ENCODE data around the gene SYCN.
A peak's percentile ranks its signal among the peaks of the same experiment; 100 is the strongest.
"Not testable (repeated sequence)": the region's sequence is repeated elsewhere in the genome, so short reads cannot be mapped to it uniquely, and the experiment has no call there.

The SYCN gene

GRCh38 chr19:39224910-39225309 lies 20.8 kb upstream of the SYCN start:
- DNase-seq (ENCODE audit: low read depth), result no peak

GRCh38 chr19:39223703-39224279 lies 19.7 kb upstream of the SYCN start:
- DNase-seq (ENCODE audit: low read depth), result peak; percentile 31

GRCh38 chr19:39219108-39219507 lies 15.0 kb upstream of the SYCN start:
- DNase-seq (ENCODE audit: low read depth), result not testable (repeated sequence)

GRCh38 chr19:39218230-39219007 lies 14.4 kb upstream of the SYCN start:
- no peak for DNase-seq (ENCODE audit: low read depth)

GRCh38 chr19:39217094-39217493 lies 13.0 kb upstream of the SYCN start:
- DNase-seq (ENCODE audit: low read depth), result no peak

GRCh38 chr19:39215323-39215722 lies 11.3 kb upstream of the SYCN start:
- DNase-seq (ENCODE audit: low read depth), result not testable (repeated sequence)

- DNase-seq (ENCODE audit: low read depth), result peak; percentile 36
Observed at GRCh38 chr19:39212375-39212742, 8.3 kb upstream of the SYCN start.

GRCh38 chr19:39211731-39212374 lies 7.8 kb upstream of the SYCN start:
- peak; percentile 19 for DNase-seq (ENCODE audit: low read depth)

GRCh38 chr19:39209196-39209595 lies 5.1 kb upstream of the SYCN start:
- DNase-seq (ENCODE audit: low read depth), result no peak

GRCh38 chr19:39208175-39208795 lies 4.2 kb upstream of the SYCN start:
- no peak for DNase-seq (ENCODE audit: low read depth)

GRCh38 chr19:39207293-39207836 lies 3.3 kb upstream of the SYCN start:
- no peak for DNase-seq (ENCODE audit: low read depth)

GRCh38 chr19:39206122-39206521 lies 2.1 kb upstream of the SYCN start:
- no peak for DNase-seq (ENCODE audit: low read depth)

- no peak for DNase-seq (ENCODE audit: low read depth)
Observed at GRCh38 chr19:39205449-39205764, 1.3 kb upstream of the SYCN start.

GRCh38 chr19:39202998-39203355 lies 1.1 kb downstream of the SYCN start:
- no peak for DNase-seq (ENCODE audit: low read depth)

GRCh38 chr19:39200803-39201115 lies 3.3 kb downstream of the SYCN start:
- no peak for DNase-seq (ENCODE audit: low read depth)

GRCh38 chr19:39200066-39200802 lies 3.8 kb downstream of the SYCN start:
- no peak for DNase-seq (ENCODE audit: low read depth)

GRCh38 chr19:39199025-39199424 lies 5.0 kb downstream of the SYCN start:
- peak; percentile 71 for DNase-seq (ENCODE audit: low read depth)

GRCh38 chr19:39197808-39198207 lies 6.3 kb downstream of the SYCN start:
- no peak for DNase-seq (ENCODE audit: low read depth)

- no peak for DNase-seq (ENCODE audit: low read depth)
Observed at GRCh38 chr19:39196860-39197562, 7.1 kb downstream of the SYCN start, which contains the start of gene NCCRP1. TSS of gene NCCRP1 (plus strand) at chr19:39196964. CDS start at chr19:39196983, 19 bp downstream.

GRCh38 chr19:39196320-39196719 lies 7.7 kb downstream of the SYCN start:
- DNase-seq (ENCODE audit: low read depth), result no peak

- no peak for DNase-seq (ENCODE audit: low read depth)
Observed at GRCh38 chr19:39195755-39196154, 8.3 kb downstream of the SYCN start.
